CD4-positive, CD25-positive, alpha-beta regulatory T cell (primary cell): Measurements from ENCODE around the gene NOS1AP. TPM values are rescaled to one million over a fixed set of nuclear protein-coding genes. Genes with fewer than 3 reads are reported as not detected.

Source experiments
- ATAC-seq, 2 donors: fragments of 150-1000 bp; cut with Tn5 transposase; one replicate each; pipeline ENCODE4 v1.10.0; 2021; ENCODE audit warnings: low read depth in 2 of 2, moderate number of reproducible peaks in 2 of 2, moderate library complexity in 1 of 2
- DNase-seq, 3 donors: peaks; one replicate each; pipeline versions ENCODE4 v3.0.0 to v3.0.0-alpha.2; 2012 to 2022; ENCODE audit warnings: mixed read lengths in 1 of 3
- H3K27ac ChIP-seq: one replicate; pipeline ENCODE4 v1.7.0; 2013; ENCODE audit warnings: mild to moderate bottlenecking, low read length; ENCODE audit not compliant: insufficient read depth, poor library complexity, severe bottlenecking
- H3K27me3 ChIP-seq: one replicate; pipeline ENCODE4 v1.7.0; 2013; ENCODE audit warnings: low read length; ENCODE audit not compliant: control insufficient read depth, insufficient read depth
- H3K36me3 ChIP-seq: one replicate; pipeline ENCODE4 v1.7.0; 2013; ENCODE audit warnings: mild to moderate bottlenecking, low read length, moderate library complexity; ENCODE audit not compliant: control insufficient read depth, insufficient read depth
- H3K4me1 ChIP-seq: 2 replicates; pipeline ENCODE4 v1.7.0; 2013; ENCODE audit warnings: mild to moderate bottlenecking, low read length; ENCODE audit not compliant: insufficient read depth, control insufficient read depth, poor library complexity, severe bottlenecking
- H3K4me3 ChIP-seq: one replicate; pipeline ENCODE4 v1.7.0; 2013; ENCODE audit warnings: low read depth, mild to moderate bottlenecking, low read length, moderate library complexity
- H3K9me3 ChIP-seq, 2 experiments: 1 replicate in 1 of 2; 2 replicates in 1 of 2; pipeline ENCODE4 v1.7.0; 2013; ENCODE audit warnings: low read length in 2 of 2, mild to moderate bottlenecking in 1 of 2, moderate library complexity in 1 of 2; ENCODE audit not compliant: control insufficient read depth in 2 of 2
- H3K27ac Mint-ChIP-seq, 3 donors: one replicate each; pipeline ENCODE4 v1.8.0; 2020 to 2022; ENCODE audit warnings: mild to moderate bottlenecking in 3 of 3, mixed read lengths in 3 of 3, moderate library complexity in 2 of 3
- H3K27me3 Mint-ChIP-seq: one replicate; pipeline ENCODE4 v1.8.0; 2022; ENCODE audit warnings: mild to moderate bottlenecking, mixed read lengths
- H3K36me3 Mint-ChIP-seq: one replicate; pipeline ENCODE4 v1.8.0; 2020; ENCODE audit warnings: mixed read lengths
- H3K4me1 Mint-ChIP-seq, 4 donors: one replicate each; pipeline ENCODE4 v1.8.0; 2020 to 2022; ENCODE audit warnings: mixed read lengths in 4 of 4, mild to moderate bottlenecking in 1 of 4
- H3K4me3 Mint-ChIP-seq, 4 donors: one replicate each; pipeline ENCODE4 v1.8.0; 2020 to 2022; ENCODE audit warnings: mild to moderate bottlenecking in 4 of 4, mixed read lengths in 4 of 4, moderate library complexity in 3 of 4
- H3K9me3 Mint-ChIP-seq, 7 donors: one replicate each; pipeline ENCODE4 v1.8.0; 2020 to 2022; ENCODE audit warnings: mixed read lengths in 7 of 7, mild to moderate bottlenecking in 3 of 7, moderate library complexity in 2 of 7
- polyA plus RNA-seq, 4 donors: library from polyadenylated mRNA; unstranded; fragments of 300-500 nt; fragmentation: Illumina TruSeq; gene quantifications; one replicate each; pipeline ENCODE4 v1.2.3, GENCODE V29; 2021
- total RNA-seq: library from RNA; stranded (reverse); gene quantifications from one replicate; pipeline ENCODE4 v1.2.3, GENCODE V29; 2022

Gene NOS1AP
- total and polyA plus RNA-seq, 5 donors from 2014 or later: not detected

DNA sequence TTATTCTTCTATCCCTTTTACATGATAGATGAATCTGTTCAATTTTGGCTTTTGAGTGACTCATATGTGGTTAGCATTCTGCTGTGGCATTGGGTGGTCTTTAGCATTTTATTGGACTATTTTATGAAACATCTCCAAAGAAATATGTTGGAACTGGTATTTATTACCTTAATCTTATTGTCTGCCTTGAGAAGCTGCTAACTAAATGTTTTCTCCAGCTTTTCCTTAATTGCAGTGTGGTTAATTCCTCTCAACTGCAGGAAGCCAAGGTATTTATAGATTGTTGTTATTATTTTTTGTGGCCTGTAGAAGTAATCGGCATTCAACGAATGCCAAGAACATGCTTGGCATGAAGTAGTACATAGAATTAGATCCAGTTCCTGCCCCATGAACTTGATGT, 64.1 kb downstream of the NOS1AP start:
- no peak overlapping the region for H3K4me3 ChIP-seq
- Mint-ChIP-seq H3K27me3 (peaks cover 12% of the 10 kb centered on the region), H3K9me3 (peaks cover 0 to 2% (median 0%) of the 10 kb centered on the region in 7 donors), H3K27ac (no peak overlapping the region), H3K4me3 (no peak overlapping the region), H3K36me3 (no peaks in the 10 kb centered on the region), H3K4me1 (no peaks in the 10 kb centered on the region)
- H3K27ac ChIP-seq: no peak overlapping the region
- H3K27me3 ChIP-seq: peaks cover 13% of the 10 kb centered on the region
- no peaks in the 10 kb centered on the region for H3K4me1 ChIP-seq
- DNase-seq (no peak), ATAC-seq (no peak)
- H3K36me3 ChIP-seq: no peaks in the 10 kb centered on the region
- H3K9me3 ChIP-seq: no peaks in the 10 kb centered on the region

DNA sequence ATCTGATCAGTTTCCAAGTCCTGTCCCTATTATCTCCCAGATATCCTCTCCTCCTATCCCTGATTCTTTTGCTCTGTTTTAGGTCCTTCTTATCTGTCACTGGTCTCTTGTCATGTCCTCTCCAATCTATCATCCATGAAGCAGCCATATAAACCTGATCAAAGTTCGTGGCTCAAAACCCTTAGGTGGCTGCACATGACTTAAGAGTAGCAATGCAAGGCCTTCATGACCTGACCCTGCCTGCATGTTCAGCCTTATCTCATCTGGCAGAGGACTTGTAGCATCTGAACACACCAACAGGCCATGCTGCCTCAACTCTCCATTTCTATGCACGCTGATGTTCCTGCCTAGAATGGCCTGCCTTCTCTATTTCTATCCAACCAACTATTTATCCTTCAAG, 65.2 kb downstream of the NOS1AP start:
- H3K9me3 Mint-ChIP-seq: peaks cover 0 to 3% (median 0%) of the 10 kb centered on the region in 7 donors
- H3K4me1 Mint-ChIP-seq: no peaks in the 10 kb centered on the region

DNA sequence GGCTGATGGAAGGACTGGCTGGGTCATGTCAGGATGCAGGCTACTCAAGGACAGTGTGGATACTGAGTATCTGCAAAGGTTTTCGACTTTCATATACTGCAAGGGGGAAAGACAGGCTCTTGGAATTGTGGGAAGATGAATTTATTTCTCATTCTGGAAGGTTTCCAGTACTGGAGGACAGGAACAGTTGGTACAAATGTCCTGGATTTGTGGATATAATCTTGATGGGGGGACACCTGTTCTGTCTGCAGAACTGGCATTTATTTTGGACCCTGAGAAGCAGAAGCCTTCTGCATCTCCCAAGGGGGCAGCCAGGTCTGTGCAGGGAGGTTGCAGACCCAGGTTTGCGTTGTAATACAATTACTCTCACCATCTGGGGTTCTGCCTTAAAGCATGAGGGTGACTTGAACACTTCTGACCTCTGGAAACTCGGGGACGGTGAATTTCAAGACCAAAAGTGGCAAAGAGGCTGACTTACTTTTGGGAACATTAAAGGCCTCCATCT, 65.8 kb downstream of the NOS1AP start:
- Histone ChIP-seq H3K4me1 (no peaks in the 10 kb centered on the region), H3K4me3 (no peak overlapping the region), H3K27me3 (peaks cover 12% of the 10 kb centered on the region), H3K27ac (no peak overlapping the region), H3K36me3 (no peaks in the 10 kb centered on the region), H3K9me3 (no peaks in the 10 kb centered on the region)
- H3K4me1 Mint-ChIP-seq: no peaks in the 10 kb centered on the region
- H3K27ac Mint-ChIP-seq: no peak overlapping the region
- DNase-seq (no peak), ATAC-seq (no peak)
- peaks cover 0 to 3% (median 0%) of the 10 kb centered on the region in 7 donors for H3K9me3 Mint-ChIP-seq
- H3K4me3 Mint-ChIP-seq: no peak overlapping the region
- no peaks in the 10 kb centered on the region for H3K36me3 Mint-ChIP-seq
- peaks cover 10% of the 10 kb centered on the region for H3K27me3 Mint-ChIP-seq

More for the DNA sequence above, 65.2 kb downstream of the NOS1AP start:
- no peaks in the 10 kb centered on the region for H3K36me3 ChIP-seq
- ATAC-seq (no peak), DNase-seq (no peak)
- H3K4me3 Mint-ChIP-seq: no peak overlapping the region
- no peak overlapping the region for H3K4me3 ChIP-seq
- H3K36me3 Mint-ChIP-seq: no peaks in the 10 kb centered on the region
- H3K27ac Mint-ChIP-seq: no peak overlapping the region
- H3K27me3 ChIP-seq: peaks cover 10% of the 10 kb centered on the region
- H3K27me3 Mint-ChIP-seq: peaks cover 10% of the 10 kb centered on the region
- H3K27ac ChIP-seq: no peak overlapping the region
- no peaks in the 10 kb centered on the region for H3K4me1 ChIP-seq
- H3K9me3 ChIP-seq: no peaks in the 10 kb centered on the region

DNA sequence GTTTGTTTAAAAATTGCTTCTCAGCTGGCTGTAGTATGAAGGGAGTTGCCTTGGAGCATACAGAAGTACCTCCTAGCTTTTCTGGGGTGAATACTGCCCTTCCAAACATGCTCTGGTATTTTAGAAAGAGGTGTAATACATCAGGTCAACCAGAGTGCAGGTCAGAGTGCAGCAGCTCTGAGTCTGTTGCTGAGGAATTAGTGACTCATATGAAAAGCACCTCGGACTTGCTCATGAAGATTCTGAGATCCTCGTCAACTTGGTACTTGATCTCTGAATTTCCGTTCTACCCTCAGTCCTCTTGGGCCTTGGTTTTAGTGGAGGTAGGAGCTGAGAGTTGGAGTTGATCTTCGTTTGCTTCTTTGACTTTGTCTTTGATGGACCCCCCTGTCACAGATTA, 67.3 kb downstream of the NOS1AP start:
- DNase-seq (no peak), ATAC-seq (no peak)
- no peaks in the 10 kb centered on the region for H3K9me3 ChIP-seq
- no peaks in the 10 kb centered on the region for H3K4me1 ChIP-seq
- Mint-ChIP-seq H3K36me3 (no peaks in the 10 kb centered on the region), H3K27ac (no peak overlapping the region), H3K4me3 (no peak overlapping the region), H3K27me3 (peaks cover 10% of the 10 kb centered on the region), H3K9me3 (peaks cover 0 to 3% (median 0%) of the 10 kb centered on the region in 7 donors), H3K4me1 (no peaks in the 10 kb centered on the region)
- H3K4me3 ChIP-seq: no peak overlapping the region
- H3K27ac ChIP-seq: no peak overlapping the region
- H3K36me3 ChIP-seq: no peaks in the 10 kb centered on the region
- H3K27me3 ChIP-seq: peaks cover 11% of the 10 kb centered on the region

DNA sequence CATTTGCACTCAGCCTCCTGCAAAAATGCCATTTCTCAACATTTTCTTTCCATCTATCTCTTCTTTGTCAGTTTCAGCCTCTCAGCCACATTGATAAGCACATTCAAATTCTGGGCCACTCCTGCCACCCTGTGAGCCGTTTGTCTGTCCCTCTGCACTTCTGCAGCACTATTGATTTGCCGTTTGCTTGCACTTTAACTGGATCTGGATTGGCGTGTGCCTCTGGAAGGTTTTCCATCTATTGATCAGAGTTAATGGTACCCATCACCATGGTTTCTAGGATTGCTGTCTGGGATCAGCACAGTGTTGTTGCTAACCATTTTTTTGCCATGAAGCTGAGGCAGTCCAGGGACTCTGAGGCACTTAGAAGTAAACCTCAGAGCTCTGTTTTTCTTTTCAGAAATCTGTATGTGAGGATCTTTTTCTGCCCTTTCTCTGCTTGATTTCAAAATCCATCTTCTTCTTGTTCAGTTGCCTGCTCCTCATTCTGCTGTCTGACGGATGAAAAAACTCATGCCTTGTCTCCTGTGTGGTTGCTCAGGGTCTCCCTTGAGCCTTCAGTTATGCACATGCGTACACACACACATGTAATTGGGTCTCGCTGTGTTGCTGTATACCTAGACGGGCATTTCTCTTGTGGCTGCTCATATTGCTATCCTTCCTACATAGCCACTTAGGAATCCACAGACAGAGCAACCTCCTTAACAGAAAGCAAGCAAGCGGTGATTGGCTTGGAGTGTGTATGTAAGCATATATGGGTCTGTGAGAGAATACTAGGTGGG, 67.9 kb downstream of the NOS1AP start:
- DNase-seq: no peak
- Mint-ChIP-seq H3K4me3 (no peak overlapping the region), H3K27ac (no peak overlapping the region), H3K4me1 (no peaks in the 10 kb centered on the region), H3K9me3 (peaks cover 0 to 3% (median 0%) of the 10 kb centered on the region in 7 donors), H3K36me3 (no peaks in the 10 kb centered on the region), H3K27me3 (peaks cover 10% of the 10 kb centered on the region)
- Histone ChIP-seq H3K4me3 (no peak overlapping the region), H3K27me3 (peaks cover 6% of the 10 kb centered on the region), H3K36me3 (no peaks in the 10 kb centered on the region), H3K27ac (no peak overlapping the region), H3K4me1 (no peaks in the 10 kb centered on the region), H3K9me3 (no peaks in the 10 kb centered on the region)
- ATAC-seq: no peak

DNA sequence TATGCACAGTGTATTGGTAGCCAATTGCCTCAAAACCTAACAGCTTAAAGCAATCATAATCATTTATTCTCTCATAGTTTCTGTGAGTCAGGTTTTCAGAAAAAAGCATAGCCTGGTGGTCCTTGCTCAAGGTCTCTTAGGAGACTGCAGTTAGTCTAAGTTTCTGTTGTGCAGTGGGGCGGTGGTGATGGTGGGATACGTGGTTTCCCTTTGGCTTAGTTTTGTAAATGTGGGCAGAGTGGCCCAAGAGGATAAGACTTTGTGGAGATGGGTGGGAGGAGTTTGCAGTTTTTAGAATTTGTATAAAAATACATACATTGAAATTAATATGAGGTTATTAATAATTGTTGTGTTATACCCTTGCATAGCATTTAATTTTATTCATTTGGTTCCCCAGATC, 68.6 kb downstream of the NOS1AP start:
- Mint-ChIP-seq H3K36me3 (no peaks in the 10 kb centered on the region), H3K27me3 (peaks cover 10% of the 10 kb centered on the region), H3K4me3 (no peak overlapping the region), H3K27ac (no peak overlapping the region), H3K4me1 (no peaks in the 10 kb centered on the region), H3K9me3 (peaks cover 0 to 3% (median 0%) of the 10 kb centered on the region in 7 donors)
- DNase-seq: no peak
- H3K9me3 ChIP-seq: no peaks in the 10 kb centered on the region
- H3K4me1 ChIP-seq: no peaks in the 10 kb centered on the region
- H3K27ac ChIP-seq: no peak overlapping the region
- H3K36me3 ChIP-seq: no peaks in the 10 kb centered on the region
- no peak overlapping the region for H3K4me3 ChIP-seq
- H3K27me3 ChIP-seq: peaks cover 5% of the 10 kb centered on the region
- no peak for ATAC-seq

DNA sequence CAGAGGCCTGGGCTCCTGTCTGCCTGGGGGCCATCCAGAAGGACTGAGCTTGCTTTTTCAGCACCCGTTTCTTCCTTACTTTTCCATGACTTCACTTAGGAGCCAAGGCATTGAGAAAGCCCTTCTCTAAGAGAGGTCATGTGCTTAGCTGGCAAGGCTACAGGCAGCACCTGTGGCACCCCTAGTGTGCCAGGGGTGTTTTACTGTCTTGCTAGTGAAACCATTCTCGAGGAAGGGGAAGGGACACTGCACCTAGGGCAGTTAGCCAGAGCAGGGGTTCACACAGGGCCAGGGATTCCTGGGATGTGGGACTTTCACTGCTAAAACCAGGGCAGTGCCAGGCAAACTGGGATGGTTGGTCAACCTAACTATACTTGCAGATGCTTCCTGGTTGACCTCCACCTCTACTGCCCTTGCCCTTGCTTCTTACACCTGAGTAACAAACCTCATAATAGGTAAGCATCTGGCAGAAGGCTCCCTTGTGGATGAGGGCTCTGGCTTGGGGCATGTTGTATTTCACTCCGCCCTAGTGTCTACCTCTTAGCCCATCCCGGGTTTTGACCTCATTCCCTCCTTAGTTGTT, 69.2 kb downstream of the NOS1AP start:
- no peak overlapping the region for H3K4me3 Mint-ChIP-seq
- no peak for ATAC-seq
- Histone ChIP-seq H3K4me1 (no peaks in the 10 kb centered on the region), H3K27me3 (peaks cover 5% of the 10 kb centered on the region), H3K9me3 (no peaks in the 10 kb centered on the region), H3K4me3 (no peak overlapping the region), H3K36me3 (no peaks in the 10 kb centered on the region), H3K27ac (no peak overlapping the region)
- peaks cover 0 to 3% (median 0%) of the 10 kb centered on the region in 7 donors for H3K9me3 Mint-ChIP-seq
- H3K4me1 Mint-ChIP-seq: no peaks in the 10 kb centered on the region
- no peak overlapping the region for H3K27ac Mint-ChIP-seq
- no peak for DNase-seq
- peaks cover 10% of the 10 kb centered on the region for H3K27me3 Mint-ChIP-seq
- H3K36me3 Mint-ChIP-seq: no peaks in the 10 kb centered on the region
